ENCODE data around the gene RAB30.
"Not testable (repeated sequence)": the region's sequence is repeated elsewhere in the genome, so short reads cannot be mapped to it uniquely, and the experiment has no call there.

RAB30 gene

GRCh38 chr11:82979824-82980223 is 91.9 kb downstream of the RAB30 start:
- DNase-seq = no peak

- no peak for DNase-seq
Observed at GRCh38 chr11:82978422-82979099, 93.1 kb downstream of the RAB30 start.

- DNase-seq = no peak
Observed at GRCh38 chr11:82976786-82977185, 94.9 kb downstream of the RAB30 start.

- no peak for DNase-seq
Observed at GRCh38 chr11:82975882-82976281, 95.8 kb downstream of the RAB30 start.

GRCh38 chr11:82974851-82975250 is 96.8 kb downstream of the RAB30 start:
- no peak for DNase-seq

- no peak for DNase-seq
Observed at GRCh38 chr11:82974135-82974534, 97.6 kb downstream of the RAB30 start.

- no peak for DNase-seq
Observed at GRCh38 chr11:82972103-82972502, 99.6 kb downstream of the RAB30 start.

- not testable (repeated sequence) for DNase-seq
Observed at GRCh38 chr11:82971519-82971946, 100.2 kb downstream of the RAB30 start.

- not testable (repeated sequence) for DNase-seq
Observed at GRCh38 chr11:82970507-82971083, 101.1 kb downstream of the RAB30 start.

GRCh38 chr11:82969811-82970210 is 101.9 kb downstream of the RAB30 start:
- DNase-seq = no peak

GRCh38 chr11:82967381-82967780 is 104.3 kb downstream of the RAB30 start:
- DNase-seq = no peak

- DNase-seq = not testable (repeated sequence)
Observed at GRCh38 chr11:82962021-82962420, 109.7 kb downstream of the RAB30 start.

- DNase-seq = no peak
Observed at GRCh38 chr11:82960779-82961143, 110.9 kb downstream of the RAB30 start.

GRCh38 chr11:82959987-82960778 is 111.5 kb downstream of the RAB30 start:
- no peak for DNase-seq

GRCh38 chr11:82955736-82956453 is 115.8 kb downstream of the RAB30 start:
- not testable (repeated sequence) for DNase-seq

GRCh38 chr11:82950502-82950901 is 121.2 kb downstream of the RAB30 start:
- DNase-seq = not testable (repeated sequence)

- no peak for DNase-seq
Observed at GRCh38 chr11:82949352-82949751, 122.3 kb downstream of the RAB30 start.

- no peak for DNase-seq
Observed at GRCh38 chr11:82945682-82946081, 126.0 kb downstream of the RAB30 start.

- DNase-seq = not testable (repeated sequence)
Observed at GRCh38 chr11:82945041-82945440, 126.7 kb downstream of the RAB30 start.

GRCh38 chr11:82944198-82944597 is 127.5 kb downstream of the RAB30 start:
- DNase-seq = no peak

GRCh38 chr11:82943430-82943829 is 128.3 kb downstream of the RAB30 start:
- not testable (repeated sequence) for DNase-seq

GRCh38 chr11:82942376-82942775 is 129.3 kb downstream of the RAB30 start:
- DNase-seq = no peak

GRCh38 chr11:82939456-82939855 is 132.2 kb downstream of the RAB30 start:
- DNase-seq = no peak
